GM20431 (cell line): ENCODE results near the gene FGD5.
"Not testable (repeated sequence)": the region's sequence is repeated elsewhere in the genome, so short reads cannot be mapped to it uniquely, and the experiment has no call there.

Experiments
- in situ Hi-C: fragments of 300-500 bp; cut with MseI, MboI; formaldehyde crosslinking; loops from one replicate; pipeline ENCODE4 v1.15.0; 2020; ENCODE audit warnings: low sequenced_read_pairs; ENCODE audit not compliant: unreplicated experiment

FGD5 gene

GRCh38 chr3:14803981-14804834 lies 14.6 kb upstream of the FGD5 start:
- in situ Hi-C loops, result no loop called here

- in situ Hi-C loops, result no loop called here
These were observed 13.7 kb upstream of the FGD5 start for GRCh38 chr3:14804835-14805780.

- in situ Hi-C loops, result no loop called here
These were observed 12.7 kb upstream of the FGD5 start for GRCh38 chr3:14805961-14806537.

DNA sequence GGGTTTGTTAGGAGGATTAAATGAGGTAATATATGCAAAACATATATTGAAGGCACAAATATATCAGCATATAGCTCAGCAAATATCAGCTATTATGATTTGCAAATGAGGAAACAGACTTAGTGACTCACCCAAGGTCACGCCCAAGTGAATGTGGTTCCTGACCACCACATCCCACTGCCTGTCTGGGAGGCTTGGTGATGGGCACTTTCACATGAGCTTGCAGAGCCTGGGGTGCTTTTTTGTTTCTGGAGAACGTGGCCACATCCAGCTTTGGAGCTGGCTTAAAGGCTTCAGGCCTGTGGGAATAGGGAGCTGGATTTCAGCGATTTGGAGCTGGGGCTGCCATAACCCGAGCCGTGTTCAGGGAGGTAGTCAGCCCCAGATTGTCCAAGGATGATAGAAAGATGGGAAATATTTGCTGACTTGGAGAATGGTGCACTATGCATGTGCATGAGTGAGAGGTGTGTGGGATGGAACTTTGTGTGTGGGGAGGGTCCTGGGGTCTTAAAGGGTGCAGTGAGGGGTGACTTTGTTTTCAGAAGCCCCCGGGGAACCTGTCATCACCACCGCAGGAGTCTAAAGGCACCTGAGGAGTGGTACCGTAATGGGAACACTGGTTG lies 12.0 kb upstream of the FGD5 start:
- in situ Hi-C loops, result no loop called here

- in situ Hi-C loops, result no loop called here
These were observed 10.7 kb upstream of the FGD5 start for GRCh38 chr3:14808025-14808424.

DNA sequence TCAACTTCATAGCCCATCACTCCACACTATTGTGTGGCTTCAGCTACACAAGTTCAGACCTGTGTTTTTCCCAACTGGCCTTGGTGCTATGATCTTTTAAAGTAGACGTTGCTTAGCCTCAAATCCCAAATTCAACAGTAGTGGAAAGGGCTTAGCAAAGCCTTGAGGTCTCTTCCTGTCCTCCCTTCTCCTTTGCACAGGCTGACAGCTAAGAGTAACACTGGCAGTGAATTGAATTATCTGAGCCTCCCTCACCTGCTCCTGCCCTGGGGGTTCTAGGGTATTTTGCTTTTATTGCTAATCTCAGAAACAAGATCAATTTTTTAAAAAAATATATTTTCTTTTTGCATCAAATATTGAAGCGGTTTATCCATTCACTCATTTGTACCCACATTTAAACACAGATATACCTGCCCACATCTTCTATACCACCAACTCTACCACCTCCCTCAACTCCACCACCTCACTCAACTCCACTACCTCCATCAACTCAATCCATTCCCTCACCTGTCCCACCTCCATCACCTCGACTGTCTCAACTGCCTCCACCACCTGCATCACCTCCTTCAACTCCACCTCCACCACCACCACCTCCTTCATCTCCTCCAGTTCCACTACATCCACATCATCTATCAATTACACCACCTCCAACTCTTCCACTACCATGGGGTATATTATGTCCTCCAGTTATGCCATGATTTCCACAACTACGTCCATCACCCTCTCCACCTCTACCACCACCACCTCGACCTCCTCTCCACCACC lies 10.1 kb upstream of the FGD5 start:
- in situ Hi-C loops, result no loop called here

DNA sequence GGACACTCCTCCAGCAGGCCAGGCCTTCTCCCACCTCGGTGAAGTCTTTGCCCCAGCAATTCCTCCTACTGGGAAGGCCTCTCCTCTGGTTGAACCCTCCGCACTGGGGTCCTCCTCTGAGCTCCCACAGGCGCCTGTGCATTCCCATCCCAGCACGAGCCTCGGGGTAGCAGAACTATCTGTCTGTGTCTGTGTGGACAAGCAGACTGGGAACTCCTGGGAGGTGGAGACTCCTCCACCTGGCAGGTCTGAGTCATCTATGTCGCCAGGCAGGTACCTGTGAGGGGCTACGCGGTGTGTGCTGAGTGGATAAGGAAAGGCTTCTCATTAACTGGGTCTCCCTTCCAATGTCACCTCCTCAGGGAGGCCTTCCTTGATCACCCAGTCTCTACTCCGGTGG lies 9.2 kb upstream of the FGD5 start:
- in situ Hi-C loops, result not testable (repeated sequence)

- in situ Hi-C loops, result no loop called here
These were observed 8.5 kb upstream of the FGD5 start for GRCh38 chr3:14810070-14810791.

- in situ Hi-C loops, result no loop called here
These were observed 7.7 kb upstream of the FGD5 start for GRCh38 chr3:14810801-14811661.

GRCh38 chr3:14811684-14812083 lies 7.1 kb upstream of the FGD5 start:
- in situ Hi-C loops, result no loop called here

- in situ Hi-C loops, result no loop called here
These were observed 6.5 kb upstream of the FGD5 start for GRCh38 chr3:14812196-14812790.

DNA sequence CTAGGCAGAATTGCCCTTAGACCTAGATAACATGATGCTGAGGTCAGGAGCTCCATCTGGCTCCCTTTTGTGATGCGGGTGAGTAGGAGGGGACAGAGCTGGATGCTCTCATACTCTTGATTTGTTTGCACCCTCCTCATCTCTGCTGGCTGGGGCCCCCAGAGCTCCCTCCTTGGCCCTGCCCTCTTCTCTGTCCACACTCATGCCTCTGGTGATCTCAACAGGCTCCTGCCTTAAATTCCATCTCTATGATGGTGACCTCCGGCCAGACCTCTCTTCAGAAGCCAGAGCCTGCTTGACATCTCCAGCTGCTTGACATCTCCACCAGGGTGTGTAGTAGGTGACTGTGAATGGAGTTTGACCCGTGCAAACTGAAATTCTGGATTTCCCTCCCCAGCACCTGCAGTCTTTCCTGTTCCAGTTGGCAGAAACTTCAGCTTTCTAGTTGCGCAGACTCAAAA lies 4.3 kb upstream of the FGD5 start:
- in situ Hi-C loops, result no loop called here

GRCh38 chr3:14816359-14816758 lies 2.4 kb upstream of the FGD5 start:
- in situ Hi-C loops, result no loop called here

DNA sequence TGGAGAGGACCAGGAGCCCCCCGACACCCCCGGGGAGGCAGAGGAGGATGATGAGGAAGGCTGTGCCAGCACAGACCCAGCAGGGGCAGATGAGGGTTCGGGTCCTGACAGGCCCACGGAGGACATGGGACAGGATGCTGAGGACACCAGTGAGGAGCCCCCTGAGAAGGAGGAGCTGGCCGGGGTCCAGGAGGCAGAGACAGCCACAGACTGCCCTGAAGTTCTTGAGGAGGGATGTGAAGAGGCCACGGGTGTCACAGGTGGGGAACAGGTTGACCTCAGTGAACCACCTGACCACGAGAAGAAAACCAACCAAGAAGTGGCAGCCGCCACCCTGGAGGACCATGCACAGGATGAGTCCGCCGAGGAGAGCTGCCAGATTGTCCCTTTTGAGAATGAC lies 909 bp downstream of the FGD5 start:
- in situ Hi-C loops, result no loop called here

DNA sequence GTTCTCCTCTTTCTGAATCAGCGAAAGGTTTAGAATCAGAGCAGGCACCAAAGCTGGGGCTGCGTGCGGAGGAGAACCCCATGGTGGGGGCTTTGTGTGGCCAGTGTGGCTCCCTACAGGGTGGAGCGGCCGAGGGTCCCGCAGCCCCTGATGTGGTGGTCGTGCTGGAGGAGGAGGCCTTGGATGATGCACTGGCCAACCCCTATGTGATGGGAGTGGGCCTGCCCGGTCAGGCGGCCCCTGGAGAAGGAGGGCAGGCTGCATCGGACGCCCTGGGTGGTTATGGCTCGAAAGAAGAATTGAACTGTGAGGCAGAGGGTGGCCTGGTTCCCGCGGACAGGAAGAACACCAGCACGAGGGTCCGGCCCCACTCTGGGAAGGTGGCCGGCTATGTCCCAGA lies 1.4 kb downstream of the FGD5 start:
- in situ Hi-C loops, result no loop called here

GRCh38 chr3:14821151-14821550 lies 2.4 kb downstream of the FGD5 start:
- in situ Hi-C loops, result no loop called here

- in situ Hi-C loops, result no loop called here
These were observed 3.4 kb downstream of the FGD5 start for GRCh38 chr3:14822134-14822533.
